ENCODE measurements around the gene NR4A3.

- TF ChIP-seq YY1 (IDR thresholded peaks at IDR 0.05; ENCODE audit: insufficient read depth, insufficient read length) (no peak), SUZ12 (IDR thresholded peaks at IDR 0.05; ENCODE audit: extremely low read depth, insufficient read depth, insufficient read length) (no peak), ZNF274 (IDR thresholded peaks at IDR 0.05; ENCODE audit: low read depth, low read length) (no peak)
These were observed 89.9 kb downstream of the NR4A3 start for GRCh38 chr9:99911600-99911999.
